ENCODE measurements around the gene C1QTNF12.

Gene C1QTNF12

GRCh38 chr1:1215881-1216605 lies 30.5 kb downstream of the C1QTNF12 start:
- no peaks in the 10 kb centered on the region for H3K9me2 ChIP-seq (ENCODE audit: low read depth, low read length)
- peaks cover 52% of the 10 kb centered on the region for H3K36me3 ChIP-seq (ENCODE audit: insufficient read depth, low read length)
- H2AFZ ChIP-seq (ENCODE audit: low read length): no peak overlapping the region
- TF ChIP-seq CTCF (IDR thresholded peaks at IDR 0.05; ENCODE audit: low read length) (no peak), EZH2 (IDR thresholded peaks at IDR 0.05; ENCODE audit: borderline replicate concordance, low read length) (no peak)
- H3K9ac ChIP-seq (ENCODE audit: low read length): no peak overlapping the region
- H3K27me3 ChIP-seq (ENCODE audit: insufficient read depth, low read length): 0 out of 2 replicates have a peak, but pooled peaks cover 8% of the 10 kb centered on the region
- H3K4me1 ChIP-seq (ENCODE audit: insufficient read depth, low read length, severe bottlenecking): peaks cover 9% of the 10 kb centered on the region
- H3K4me2 ChIP-seq (ENCODE audit: low read length): no peak overlapping the region
- no peak overlapping the region for H3K27ac ChIP-seq (ENCODE audit: low read depth, low read length, poor library complexity, severe bottlenecking)
- no peaks in the 10 kb centered on the region for H4K20me1 ChIP-seq (ENCODE audit: insufficient read depth, low read length)
- H3K79me2 ChIP-seq (ENCODE audit: insufficient read depth, low read length): no peaks in the 10 kb centered on the region
- no peaks in the 10 kb centered on the region for H3K9me3 ChIP-seq (ENCODE audit: low read length)
- no peak overlapping the region for H3K4me3 ChIP-seq (ENCODE audit: low read depth, low read length, poor library complexity, severe bottlenecking)
- no peaks in the 10 kb centered on the region for H3F3A ChIP-seq (ENCODE audit: insufficient read depth, low read length)

- no peak overlapping the region for H3K4me3 ChIP-seq (ENCODE audit: low read depth, low read length, poor library complexity, severe bottlenecking)
- TF ChIP-seq CTCF (IDR thresholded peaks at IDR 0.05; ENCODE audit: low read length) (no peak), EZH2 (IDR thresholded peaks at IDR 0.05; ENCODE audit: borderline replicate concordance, low read length) (no peak)
- no peaks in the 10 kb centered on the region for H3F3A ChIP-seq (ENCODE audit: insufficient read depth, low read length)
- H2AFZ ChIP-seq (ENCODE audit: low read length): no peak overlapping the region
- no peak overlapping the region for H3K27ac ChIP-seq (ENCODE audit: low read depth, low read length, poor library complexity, severe bottlenecking)
- H3K79me2 ChIP-seq (ENCODE audit: insufficient read depth, low read length): no peaks in the 10 kb centered on the region
- H3K36me3 ChIP-seq (ENCODE audit: insufficient read depth, low read length): peaks cover 43% of the 10 kb centered on the region
- H3K9me2 ChIP-seq (ENCODE audit: low read depth, low read length): no peaks in the 10 kb centered on the region
- H3K9me3 ChIP-seq (ENCODE audit: low read length): no peaks in the 10 kb centered on the region
- peaks cover 9% of the 10 kb centered on the region for H3K4me1 ChIP-seq (ENCODE audit: insufficient read depth, low read length, severe bottlenecking)
- no peak overlapping the region for H3K4me2 ChIP-seq (ENCODE audit: low read length)
- H3K9ac ChIP-seq (ENCODE audit: low read length): no peak overlapping the region
- H4K20me1 ChIP-seq (ENCODE audit: insufficient read depth, low read length): no peaks in the 10 kb centered on the region
- H3K27me3 ChIP-seq (ENCODE audit: insufficient read depth, low read length): 0 out of 2 replicates have a peak, but pooled peaks cover 8% of the 10 kb centered on the region
These were observed 31.3 kb downstream of the C1QTNF12 start for GRCh38 chr1:1215080-1215676.

- Histone ChIP-seq H3K79me2 (ENCODE audit: insufficient read depth, low read length) (no peaks in the 10 kb centered on the region), H3K4me3 (ENCODE audit: low read depth, low read length, poor library complexity, severe bottlenecking) (no peak within 1 kb of the TSS), H3K36me3 (ENCODE audit: insufficient read depth, low read length) (peaks cover 28% of the 10 kb centered on the region), H3F3A (ENCODE audit: insufficient read depth, low read length) (no peaks in the 10 kb centered on the region), H3K4me2 (ENCODE audit: low read length) (no peak within 1 kb of the TSS), H3K27ac (ENCODE audit: low read depth, low read length, poor library complexity, severe bottlenecking) (no peak within 1 kb of the TSS), H3K9ac (ENCODE audit: low read length) (no peak within 1 kb of the TSS), H3K27me3 (ENCODE audit: insufficient read depth, low read length) (0 out of 2 replicates have a peak, but pooled peaks cover 8% of the 10 kb centered on the region), H3K4me1 (ENCODE audit: insufficient read depth, low read length, severe bottlenecking) (peaks cover 9% of the 10 kb centered on the region), H2AFZ (ENCODE audit: low read length) (no peak within 1 kb of the TSS), H3K9me3 (ENCODE audit: low read length) (no peaks in the 10 kb centered on the region), H3K9me2 (ENCODE audit: low read depth, low read length) (no peaks in the 10 kb centered on the region), H4K20me1 (ENCODE audit: insufficient read depth, low read length) (no peaks in the 10 kb centered on the region)
- TF ChIP-seq EZH2 (IDR thresholded peaks at IDR 0.05; ENCODE audit: borderline replicate concordance, low read length) (no peak), CTCF (IDR thresholded peaks at IDR 0.05; ENCODE audit: low read length) (no peak)
These were observed 32.9 kb downstream of the C1QTNF12 start, which contains the start of gene TNFRSF4 for GRCh38 chr1:1213345-1214265. TNFRSF4 (minus strand) TSS chr1:1214153; CDS start chr1:1214127, 26 bp downstream.

Measured in OCI-LY1 (cell line).